Smooth muscle cell (in vitro differentiated cells): ENCODE measurements around the gene CGAS. TPM values are rescaled to one million over a fixed set of nuclear protein-coding genes. Genes with fewer than 3 reads are reported as not detected.

Source experiments
- DNase-seq: peaks from one replicate; lab custom pipeline; 2025; ENCODE audit not compliant: unreplicated experiment; lab: John Stamatoyannopoulos, UW
- H2AFZ ChIP-seq: fragments of 200-600 bp; sonication (generic); 2 replicates; pipeline ENCODE4 v1.6.0; 2016; ENCODE audit warnings: antibody characterized with exemption, low read depth, mild to moderate bottlenecking
- H3F3A ChIP-seq: fragments of 200-600 bp; sonication (generic); 2 replicates; pipeline ENCODE4 v1.6.0; 2017; ENCODE audit warnings: antibody characterized with exemption, low read depth
- H3K27ac ChIP-seq: fragments of 200-600 bp; sonication (generic); 2 replicates; pipeline ENCODE4 v1.5.1; 2016; ENCODE audit warnings: low read depth, mild to moderate bottlenecking
- H3K27me3 ChIP-seq: fragments of 200-600 bp; sonication (generic); 2 replicates; pipeline ENCODE4 v1.6.1; 2016; ENCODE audit warnings: low read depth, mild to moderate bottlenecking
- H3K36me3 ChIP-seq: fragments of 200-600 bp; sonication (generic); 2 replicates; pipeline ENCODE4 v1.5.1; 2016; ENCODE audit warnings: low read depth
- H3K4me1 ChIP-seq: fragments of 200-600 bp; sonication (generic); 2 replicates; pipeline ENCODE4 v1.5.1; 2016; ENCODE audit warnings: low read depth
- H3K4me2 ChIP-seq: fragments of 200-600 bp; sonication (generic); 2 replicates; pipeline ENCODE4 v1.6.0; 2016; ENCODE audit warnings: mild to moderate bottlenecking
- H3K4me3 ChIP-seq: fragments of 200-600 bp; sonication (generic); 2 replicates; pipeline ENCODE4 v1.5.1; 2016; ENCODE audit warnings: mild to moderate bottlenecking
- H3K79me2 ChIP-seq: fragments of 200-600 bp; sonication (generic); 2 replicates; pipeline ENCODE4 v1.6.0; 2016; ENCODE audit warnings: low read depth, mild to moderate bottlenecking
- H3K9ac ChIP-seq: fragments of 200-600 bp; sonication (generic); 2 replicates; pipeline ENCODE4 v1.6.0; 2016; ENCODE audit warnings: low read depth
- H3K9me3 ChIP-seq: fragments of 200-600 bp; sonication (generic); replicated peaks from 2 replicates; pipeline ENCODE4 v1.5.1; 2016; ENCODE audit warnings: low read depth
- H4K20me1 ChIP-seq: fragments of 200-600 bp; sonication (generic); 2 replicates; pipeline ENCODE4 v1.6.0; 2016; ENCODE audit warnings: low read depth
- CTCF ChIP-seq: fragments of 200-600 bp; sonication (generic); IDR thresholded peaks from 2 replicates; pipeline ENCODE4 v1.5.1; 2017; ENCODE audit warnings: borderline replicate concordance, mild to moderate bottlenecking, antibody characterized with exemption; ENCODE audit not compliant: insufficient read depth, poor library complexity, severe bottlenecking
- WGBS: methylation state at CpG from one replicate; pipeline ENCODE4 v1.1.7; 2016; ENCODE audit warnings: low lambda C conversion rate; 5-methylcytosine and 5-hydroxymethylcytosine counted together
- polyA plus RNA-seq: library from polyadenylated mRNA; unstranded; fragments of >200 nt; fragmentation: Nextera tagmentation; extraction: Ambion mirVana; gene quantifications from 2 replicates; pipeline ENCODE4 v1.2.1, GENCODE V29; 2016
- total RNA-seq: library from RNA; depleted of rRNA; stranded (reverse); fragments of >200 nt; gene quantifications from 2 replicates; pipeline ENCODE4 v1.2.3, GENCODE V29; 2014

The CGAS gene
- total and polyA plus RNA-seq, 2 experiments from 2014 or later, result 1.6 to 2.6 TPM

- H3K4me1 ChIP-seq, result no peaks in the 10 kb centered on the region
- H3F3A ChIP-seq, result no peaks in the 10 kb centered on the region
- no peak for DNase-seq
- H3K27ac ChIP-seq, result no peak overlapping the region
- no peaks in the 10 kb centered on the region for H3K9me3 ChIP-seq
- no peaks in the 10 kb centered on the region for H4K20me1 ChIP-seq
- H2AFZ ChIP-seq, result no peak overlapping the region
- H3K9ac ChIP-seq, result no peak overlapping the region
- no peak overlapping the region for H3K4me2 ChIP-seq
- H3K27me3 ChIP-seq, result no peaks in the 10 kb centered on the region
- peaks cover 24% of the 10 kb centered on the region for H3K36me3 ChIP-seq
- no peak for TF ChIP-seq CTCF
- no peak overlapping the region for H3K4me3 ChIP-seq
- H3K79me2 ChIP-seq, result peaks cover 5% of the 10 kb centered on the region
- 93% methylated on average over 2 of the region's 2 CpGs for WGBS
These were observed 32.3 kb upstream of the CGAS start for GRCh38 chr6:73484438-73484837.

GRCh38 chr6:73481969-73482368, 29.9 kb upstream of the CGAS start:
- no peaks in the 10 kb centered on the region for H3K79me2 ChIP-seq
- no peak overlapping the region for H3K27ac ChIP-seq
- TF ChIP-seq CTCF, result no peak
- DNase-seq, result no peak
- H3K4me1 ChIP-seq, result no peaks in the 10 kb centered on the region
- H4K20me1 ChIP-seq, result no peaks in the 10 kb centered on the region
- no peak overlapping the region for H3K4me3 ChIP-seq
- no peak overlapping the region for H2AFZ ChIP-seq
- H3F3A ChIP-seq, result no peaks in the 10 kb centered on the region
- H3K36me3 ChIP-seq, result peaks cover 10% of the 10 kb centered on the region
- H3K4me2 ChIP-seq, result no peak overlapping the region
- 95% methylated on average over 12 of the region's 12 CpGs for WGBS
- H3K9ac ChIP-seq, result no peak overlapping the region
- no peaks in the 10 kb centered on the region for H3K27me3 ChIP-seq
- H3K9me3 ChIP-seq, result no peaks in the 10 kb centered on the region

- TF ChIP-seq CTCF, result no peak
- H3K4me1 ChIP-seq, result no peaks in the 10 kb centered on the region
- no peaks in the 10 kb centered on the region for H3K9me3 ChIP-seq
- no peak for DNase-seq
- no peak overlapping the region for H3K27ac ChIP-seq
- 95% methylated on average over 4 of the region's 4 CpGs for WGBS
- H2AFZ ChIP-seq, result no peak overlapping the region
- no peaks in the 10 kb centered on the region for H3K27me3 ChIP-seq
- no peak overlapping the region for H3K4me2 ChIP-seq
- no peaks in the 10 kb centered on the region for H3K79me2 ChIP-seq
- no peaks in the 10 kb centered on the region for H3F3A ChIP-seq
- no peak overlapping the region for H3K9ac ChIP-seq
- H4K20me1 ChIP-seq, result no peaks in the 10 kb centered on the region
- no peak overlapping the region for H3K4me3 ChIP-seq
- H3K36me3 ChIP-seq, result peaks cover 18% of the 10 kb centered on the region
These were observed 25.3 kb upstream of the CGAS start for GRCh38 chr6:73477407-73477806.

GRCh38 chr6:73476723-73477122, 24.6 kb upstream of the CGAS start:
- H3K4me2 ChIP-seq, result no peak overlapping the region
- no peak overlapping the region for H3K4me3 ChIP-seq
- no peaks in the 10 kb centered on the region for H3K27me3 ChIP-seq
- no peak overlapping the region for H2AFZ ChIP-seq
- DNase-seq, result no peak
- no peaks in the 10 kb centered on the region for H3K4me1 ChIP-seq
- WGBS, result 95% methylated on average over 10 of the region's 10 CpGs
- no peaks in the 10 kb centered on the region for H3F3A ChIP-seq
- no peak overlapping the region for H3K27ac ChIP-seq
- no peaks in the 10 kb centered on the region for H3K9me3 ChIP-seq
- no peak for TF ChIP-seq CTCF
- no peaks in the 10 kb centered on the region for H3K79me2 ChIP-seq
- H4K20me1 ChIP-seq, result no peaks in the 10 kb centered on the region
- H3K9ac ChIP-seq, result no peak overlapping the region
- H3K36me3 ChIP-seq, result peaks cover 11% of the 10 kb centered on the region
